ENCODE measurements around the gene NCOA7.
"Not testable (repeated sequence)": the region's sequence is repeated elsewhere in the genome, so short reads cannot be mapped to it uniquely, and the experiment has no call there.

The NCOA7 gene

GRCh38 chr6:125952764-125953501, 162.2 kb downstream of the NCOA7 start:
- DNase-seq, result no peak

GRCh38 chr6:125953502-125953875, 162.7 kb downstream of the NCOA7 start:
- peak; percentile 46 for DNase-seq

- DNase-seq, result no peak
Observed at GRCh38 chr6:125954735-125955339, 164.1 kb downstream of the NCOA7 start.

- DNase-seq, result no peak
Observed at GRCh38 chr6:125955973-125956372, 165.2 kb downstream of the NCOA7 start.

- DNase-seq, result peak; percentile 98
Observed at GRCh38 chr6:125956506-125957390, 166.0 kb downstream of the NCOA7 start, which contains the start of gene HINT3. Gene HINT3, plus strand, starts transcription at chr6:125956770. Its CDS starts 208 bp downstream, at chr6:125956978.

GRCh38 chr6:125957391-125957693, 166.6 kb downstream of the NCOA7 start:
- no peak for DNase-seq

- no peak for DNase-seq
Observed at GRCh38 chr6:125957845-125958244, 167.1 kb downstream of the NCOA7 start.

- DNase-seq, result no peak
Observed at GRCh38 chr6:125959041-125959440, 168.3 kb downstream of the NCOA7 start.

- DNase-seq, result no peak
Observed at GRCh38 chr6:125961117-125961516, 170.4 kb downstream of the NCOA7 start.

- no peak for DNase-seq
Observed at GRCh38 chr6:125962900-125963497, 172.2 kb downstream of the NCOA7 start.

GRCh38 chr6:125963817-125964216, 173.1 kb downstream of the NCOA7 start:
- no peak for DNase-seq

- no peak for DNase-seq
Observed at GRCh38 chr6:125966569-125966968, 175.8 kb downstream of the NCOA7 start.

GRCh38 chr6:125968493-125968892, 177.7 kb downstream of the NCOA7 start:
- DNase-seq, result no peak

- DNase-seq, result no peak
Observed at GRCh38 chr6:125970760-125971159, 180.0 kb downstream of the NCOA7 start.

GRCh38 chr6:125972478-125972877, 181.7 kb downstream of the NCOA7 start:
- DNase-seq, result not testable (repeated sequence)

GRCh38 chr6:125974214-125974866, 183.6 kb downstream of the NCOA7 start:
- DNase-seq, result peak; percentile 53

GRCh38 chr6:125979101-125979500, 188.3 kb downstream of the NCOA7 start:
- DNase-seq, result no peak

Measured in NCI-H1436 (cell line).